Stimulated activated memory B cell treated with anti-CD40 and anti-IgM and Interleukin-4, amounts not matched to agents 10 μg/mL and 1 μg/mL and 100 μg/mL, for 72 hours (primary cell): ENCODE results near the gene KIFC1.

Source experiments
- ATAC-seq: fragments of 150-1000 bp; cut with Tn5 transposase; 2 replicates; pipeline ENCODE4 v1.10.0; 2021
- H3K27ac Mint-ChIP-seq: one replicate; pipeline ENCODE4 v1.8.0; 2022; ENCODE audit warnings: mild to moderate bottlenecking, mixed read lengths
- H3K27me3 Mint-ChIP-seq: one replicate; pipeline ENCODE4 v1.8.0; 2022; ENCODE audit warnings: mixed read lengths
- H3K36me3 Mint-ChIP-seq: one replicate; pipeline ENCODE4 v1.8.0; 2022; ENCODE audit warnings: mixed read lengths
- H3K4me1 Mint-ChIP-seq: one replicate; pipeline ENCODE4 v1.8.0; 2022; ENCODE audit warnings: mixed read lengths
- H3K4me3 Mint-ChIP-seq: one replicate; pipeline ENCODE4 v1.8.0; 2022; ENCODE audit warnings: mild to moderate bottlenecking, moderate library complexity, mixed read lengths
- H3K9me3 Mint-ChIP-seq: one replicate; pipeline ENCODE4 v1.8.0; 2022; ENCODE audit warnings: mixed read lengths

Gene KIFC1

GRCh38 chr6:33414592-33415271, 23.1 kb downstream of the KIFC1 start:
- Mint-ChIP-seq H3K4me3 (peak overlapping the region; percentile 98), H3K4me1 (peaks cover 83% of the 10 kb centered on the region), H3K27ac (peak overlapping the region; percentile 98), H3K27me3 (no peaks in the 10 kb centered on the region), H3K36me3 (peaks cover 34% of the 10 kb centered on the region), H3K9me3 (no peaks in the 10 kb centered on the region)
- ATAC-seq, result no peak

- Mint-ChIP-seq H3K4me1 (peaks cover 78% of the 10 kb centered on the region), H3K9me3 (no peaks in the 10 kb centered on the region), H3K4me3 (peak overlapping the region; percentile 98), H3K27me3 (no peaks in the 10 kb centered on the region), H3K36me3 (peaks cover 34% of the 10 kb centered on the region), H3K27ac (peak overlapping the region; percentile 98)
- ATAC-seq, result no peak
Measured at GRCh38 chr6:33415831-33416230, 24.2 kb downstream of the KIFC1 start.

GRCh38 chr6:33416386-33417127, 24.9 kb downstream of the KIFC1 start:
- H3K27ac Mint-ChIP-seq, result peak overlapping the region; percentile 98
- H3K27me3 Mint-ChIP-seq, result no peaks in the 10 kb centered on the region
- peak; percentile 1 for ATAC-seq
- no peaks in the 10 kb centered on the region for H3K9me3 Mint-ChIP-seq
- peak overlapping the region; percentile 98 for H3K4me3 Mint-ChIP-seq
- peaks cover 74% of the 10 kb centered on the region for H3K4me1 Mint-ChIP-seq
- H3K36me3 Mint-ChIP-seq, result peaks cover 34% of the 10 kb centered on the region

GRCh38 chr6:33417128-33417902, 25.7 kb downstream of the KIFC1 start:
- peaks cover 34% of the 10 kb centered on the region for H3K36me3 Mint-ChIP-seq
- ATAC-seq, result no peak
- peak overlapping the region; percentile 98 for H3K27ac Mint-ChIP-seq
- H3K9me3 Mint-ChIP-seq, result no peaks in the 10 kb centered on the region
- H3K4me3 Mint-ChIP-seq, result peak overlapping the region; percentile 98
- peaks cover 66% of the 10 kb centered on the region for H3K4me1 Mint-ChIP-seq
- H3K27me3 Mint-ChIP-seq, result no peaks in the 10 kb centered on the region

GRCh38 chr6:33417903-33418689, 26.5 kb downstream of the KIFC1 start, which contains the start of gene CUTA:
CUTA (minus strand) TSS chr6:33418107; CDS start chr6:33418000, 107 bp downstream.
- ATAC-seq, result peak; percentile 95
- H3K27me3 Mint-ChIP-seq, result no peaks in the 10 kb centered on the region
- H3K36me3 Mint-ChIP-seq, result peaks cover 30% of the 10 kb centered on the region
- peaks cover 59% of the 10 kb centered on the region for H3K4me1 Mint-ChIP-seq
- H3K4me3 Mint-ChIP-seq, result peak within 1 kb of the TSS; percentile 98
- H3K27ac Mint-ChIP-seq, result peak within 1 kb of the TSS; percentile 98
- H3K9me3 Mint-ChIP-seq, result no peaks in the 10 kb centered on the region

- Mint-ChIP-seq H3K4me1 (peaks cover 52% of the 10 kb centered on the region), H3K36me3 (peaks cover 23% of the 10 kb centered on the region), H3K27me3 (no peaks in the 10 kb centered on the region), H3K9me3 (no peaks in the 10 kb centered on the region), H3K27ac (peak overlapping the region; percentile 98), H3K4me3 (peak overlapping the region; percentile 98)
- ATAC-seq, result no peak
Measured at GRCh38 chr6:33418690-33419291, 27.2 kb downstream of the KIFC1 start.

GRCh38 chr6:33419580-33420490, 28.2 kb downstream of the KIFC1 start, which contains the start of gene SYNGAP1:
SYNGAP1 (plus strand) TSS chr6:33420065; CDS start chr6:33420265, 200 bp downstream.
- peak within 1 kb of the TSS; percentile 98 for H3K27ac Mint-ChIP-seq
- no peak for ATAC-seq

GRCh38 chr6:33420491-33421343, 29.1 kb downstream of the KIFC1 start:
- Mint-ChIP-seq H3K27ac (peak overlapping the region; percentile 0), H3K27me3 (no peaks in the 10 kb centered on the region), H3K9me3 (no peaks in the 10 kb centered on the region), H3K4me1 (peaks cover 50% of the 10 kb centered on the region), H3K36me3 (peaks cover 4% of the 10 kb centered on the region), H3K4me3 (no peak overlapping the region)
- no peak for ATAC-seq

More at GRCh38 chr6:33419580-33420490, 28.2 kb downstream of the KIFC1 start, which contains the start of gene SYNGAP1:
- H3K4me3 Mint-ChIP-seq, result peak within 1 kb of the TSS; percentile 1
- no peaks in the 10 kb centered on the region for H3K9me3 Mint-ChIP-seq
- H3K36me3 Mint-ChIP-seq, result peaks cover 12% of the 10 kb centered on the region
- H3K4me1 Mint-ChIP-seq, result peaks cover 52% of the 10 kb centered on the region
- no peaks in the 10 kb centered on the region for H3K27me3 Mint-ChIP-seq

GRCh38 chr6:33421344-33421643, 29.7 kb downstream of the KIFC1 start:
- no peaks in the 10 kb centered on the region for H3K36me3 Mint-ChIP-seq
- H3K4me3 Mint-ChIP-seq, result no peak overlapping the region
- no peaks in the 10 kb centered on the region for H3K9me3 Mint-ChIP-seq
- H3K27me3 Mint-ChIP-seq, result no peaks in the 10 kb centered on the region
- ATAC-seq, result no peak
- H3K27ac Mint-ChIP-seq, result peak overlapping the region; percentile 0
- peaks cover 48% of the 10 kb centered on the region for H3K4me1 Mint-ChIP-seq

- no peaks in the 10 kb centered on the region for H3K36me3 Mint-ChIP-seq
- no peaks in the 10 kb centered on the region for H3K9me3 Mint-ChIP-seq
- peak overlapping the region; percentile 94 for H3K27ac Mint-ChIP-seq
- H3K4me1 Mint-ChIP-seq, result peaks cover 47% of the 10 kb centered on the region
- no peak for ATAC-seq
- H3K27me3 Mint-ChIP-seq, result no peaks in the 10 kb centered on the region
- H3K4me3 Mint-ChIP-seq, result peak overlapping the region; percentile 86
Measured at GRCh38 chr6:33423777-33424176, 32.2 kb downstream of the KIFC1 start.

GRCh38 chr6:33424855-33425667, 33.4 kb downstream of the KIFC1 start:
- no peaks in the 10 kb centered on the region for H3K9me3 Mint-ChIP-seq
- peak overlapping the region; percentile 86 for H3K4me3 Mint-ChIP-seq
- H3K27me3 Mint-ChIP-seq, result no peaks in the 10 kb centered on the region
- H3K4me1 Mint-ChIP-seq, result peaks cover 53% of the 10 kb centered on the region
- H3K27ac Mint-ChIP-seq, result peak overlapping the region; percentile 94
- H3K36me3 Mint-ChIP-seq, result no peaks in the 10 kb centered on the region
- no peak for ATAC-seq
